Measurements from ENCODE around the gene SUGCT. TPM values are rescaled to one million over a fixed set of nuclear protein-coding genes. Genes with fewer than 3 reads are reported as not detected.
"Not testable (repeated sequence)": the region's sequence is repeated elsewhere in the genome, so short reads cannot be mapped to it uniquely, and the experiment has no call there.

SUGCT gene
- total and polyA plus RNA-seq, 7 donors = 2.4 to 7.3 (median 3.2) TPM

- H3K36me3 ChIP-seq (ENCODE audit: insufficient read depth in 1 of 2, low read depth in 1 of 2) = no peaks in the 10 kb centered on the region
- intact Hi-C loops (cut with DNase I) = no loop called here
- no peaks in the 10 kb centered on the region for H3K27me3 ChIP-seq (ENCODE audit: insufficient read depth in 3 of 3, low read length in 2 of 3)
- ATAC-seq (no peak), DNase-seq (no peak)
- no peaks in the 10 kb centered on the region for H3K9me3 ChIP-seq
- TF ChIP-seq, protein P1, sequence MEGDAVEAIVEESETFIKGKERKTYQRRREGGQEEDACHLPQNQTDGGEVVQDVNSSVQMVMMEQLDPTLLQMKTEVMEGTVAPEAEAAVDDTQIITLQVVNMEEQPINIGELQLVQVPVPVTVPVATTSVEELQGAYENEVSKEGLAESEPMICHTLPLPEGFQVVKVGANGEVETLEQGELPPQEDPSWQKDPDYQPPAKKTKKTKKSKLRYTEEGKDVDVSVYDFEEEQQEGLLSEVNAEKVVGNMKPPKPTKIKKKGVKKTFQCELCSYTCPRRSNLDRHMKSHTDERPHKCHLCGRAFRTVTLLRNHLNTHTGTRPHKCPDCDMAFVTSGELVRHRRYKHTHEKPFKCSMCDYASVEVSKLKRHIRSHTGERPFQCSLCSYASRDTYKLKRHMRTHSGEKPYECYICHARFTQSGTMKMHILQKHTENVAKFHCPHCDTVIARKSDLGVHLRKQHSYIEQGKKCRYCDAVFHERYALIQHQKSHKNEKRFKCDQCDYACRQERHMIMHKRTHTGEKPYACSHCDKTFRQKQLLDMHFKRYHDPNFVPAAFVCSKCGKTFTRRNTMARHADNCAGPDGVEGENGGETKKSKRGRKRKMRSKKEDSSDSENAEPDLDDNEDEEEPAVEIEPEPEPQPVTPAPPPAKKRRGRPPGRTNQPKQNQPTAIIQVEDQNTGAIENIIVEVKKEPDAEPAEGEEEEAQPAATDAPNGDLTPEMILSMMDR (IDR thresholded peaks at IDR 0.05) = no peak
- H3K4me3 ChIP-seq = no peak overlapping the region
- H3K27ac ChIP-seq = no peak overlapping the region
- WGBS, 3 donors = 82 to 84% (median 83%) methylated on average over 6 of the region's 6 CpGs
- H3K4me1 ChIP-seq = no peaks in the 10 kb centered on the region
Measured at GRCh38 chr7:40595129-40595528, 460.3 kb downstream of the SUGCT start.

DNA sequence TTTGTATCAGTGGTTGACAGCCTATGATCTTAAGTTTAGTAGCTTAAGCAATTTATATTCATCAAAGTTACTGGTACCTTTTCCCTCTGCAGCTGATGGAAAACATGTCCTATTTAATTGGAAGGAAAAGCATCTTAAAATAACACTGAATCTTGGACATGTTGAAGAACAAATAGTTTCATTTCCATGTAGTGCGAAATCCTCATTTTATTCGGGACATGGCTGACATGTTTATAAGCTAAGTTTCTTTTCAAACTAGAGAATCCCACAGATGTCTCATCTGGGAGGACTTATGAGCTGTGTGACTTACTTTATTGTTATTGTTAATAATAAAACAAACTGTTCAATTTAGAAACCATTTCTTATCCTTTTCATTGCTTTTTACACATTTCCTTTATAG, 461.0 kb downstream of the SUGCT start:
- Histone ChIP-seq H3K27ac (no peak overlapping the region), H3K4me3 (no peak overlapping the region), H3K36me3 (ENCODE audit: insufficient read depth in 1 of 2, low read depth in 1 of 2) (no peaks in the 10 kb centered on the region), H3K4me1 (no peaks in the 10 kb centered on the region), H3K27me3 (ENCODE audit: insufficient read depth in 3 of 3, low read length in 2 of 3) (no peaks in the 10 kb centered on the region), H3K9me3 (no peaks in the 10 kb centered on the region)
- ATAC-seq (no peak), DNase-seq (no peak)
- WGBS, 3 donors = 42 to 56% (median 48%) methylated on average over 2 of the region's 2 CpGs
- TF ChIP-seq, protein P1 (IDR thresholded peaks at IDR 0.05) = no peak
- intact Hi-C loops (cut with DNase I) = no loop called here

DNA sequence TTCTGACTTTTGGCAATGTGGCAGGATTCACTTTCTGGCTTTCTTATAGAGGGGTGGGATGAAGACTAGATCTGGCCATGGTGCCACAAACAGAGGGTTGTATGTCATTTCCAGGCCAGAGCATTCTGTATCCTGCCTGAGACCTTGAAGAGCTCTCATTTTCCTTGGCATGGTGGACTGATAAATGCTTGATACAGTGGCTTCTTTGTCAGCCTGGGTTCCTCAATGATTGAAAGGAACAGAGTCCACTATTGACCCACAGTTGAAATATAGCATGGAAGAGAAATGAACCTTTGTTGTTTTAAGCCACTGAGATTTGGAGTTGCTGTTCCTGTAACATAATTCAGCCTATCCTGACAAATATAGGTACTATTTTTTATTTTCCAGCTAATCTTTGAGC, 462.7 kb downstream of the SUGCT start:
- Histone ChIP-seq H3K4me1 (no peaks in the 10 kb centered on the region), H3K36me3 (ENCODE audit: insufficient read depth in 1 of 2, low read depth in 1 of 2) (no peaks in the 10 kb centered on the region), H3K27ac (no peak overlapping the region), H3K4me3 (no peak overlapping the region), H3K9me3 (no peaks in the 10 kb centered on the region), H3K27me3 (ENCODE audit: insufficient read depth in 3 of 3, low read length in 2 of 3) (no peaks in the 10 kb centered on the region)
- TF ChIP-seq, protein P1 (IDR thresholded peaks at IDR 0.05) = no peak
- intact Hi-C loops (cut with DNase I) = no loop called here
- ATAC-seq = no peak
- DNase-seq = no peak

- ATAC-seq (no peak), DNase-seq (no peak)
- no peaks in the 10 kb centered on the region for H3K9me3 ChIP-seq
- H3K27ac ChIP-seq = no peak overlapping the region
- 82 to 86% (median 83%) methylated on average over 7 of the region's 7 CpGs for WGBS, 3 donors
- intact Hi-C loops (cut with DNase I) = no loop called here
- no peaks in the 10 kb centered on the region for H3K4me1 ChIP-seq
- H3K4me3 ChIP-seq = no peak overlapping the region
- TF ChIP-seq, protein P1 (IDR thresholded peaks at IDR 0.05) = no peak
- H3K27me3 ChIP-seq (ENCODE audit: insufficient read depth in 3 of 3, low read length in 2 of 3) = no peaks in the 10 kb centered on the region
- no peaks in the 10 kb centered on the region for H3K36me3 ChIP-seq (ENCODE audit: insufficient read depth in 1 of 2, low read depth in 1 of 2)
Measured at GRCh38 chr7:40598915-40599314, 464.1 kb downstream of the SUGCT start.

- ATAC-seq (no peak), DNase-seq (no peak)
- no peaks in the 10 kb centered on the region for H3K9me3 ChIP-seq
- TF ChIP-seq, protein P1 (IDR thresholded peaks at IDR 0.05) = no peak
- no peaks in the 10 kb centered on the region for H3K27me3 ChIP-seq (ENCODE audit: insufficient read depth in 3 of 3, low read length in 2 of 3)
- no peak overlapping the region for H3K27ac ChIP-seq
- H3K4me3 ChIP-seq = no peak overlapping the region
- H3K4me1 ChIP-seq = no peaks in the 10 kb centered on the region
- intact Hi-C loops (cut with DNase I) = loop anchor here in 1 of 2 donors (5.0 kb wide), 1 partner anchor 273 kb away; no protein-coding TSS in a partner anchor
- no peaks in the 10 kb centered on the region for H3K36me3 ChIP-seq (ENCODE audit: insufficient read depth in 1 of 2, low read depth in 1 of 2)
- 89 to 93% (median 92%) methylated on average over 5 of the region's 5 CpGs for WGBS, 3 donors
Measured at GRCh38 chr7:40599836-40600235, 465.0 kb downstream of the SUGCT start.

GRCh38 chr7:40602351-40602750, 467.5 kb downstream of the SUGCT start:
- intact Hi-C loops (cut with DNase I) = loop anchor here in 1 of 2 donors (5.0 kb wide), 1 partner anchor 275 kb away; no protein-coding TSS in a partner anchor
- H3K36me3 ChIP-seq (ENCODE audit: insufficient read depth in 1 of 2, low read depth in 1 of 2); H3K4me3 ChIP-seq; H3K27ac ChIP-seq; H3K27me3 ChIP-seq (ENCODE audit: insufficient read depth in 3 of 3, low read length in 2 of 3); H3K9me3 ChIP-seq; DNase-seq; ATAC-seq; H3K4me1 ChIP-seq: not testable (repeated sequence)
- WGBS, 3 donors = 88 to 100% (median 95%) methylated on average over 2 of the region's 2 CpGs
